Thyroid gland (tissue), 4 donors: ENCODE results near the gene PPIH. TPM values are rescaled to one million over a fixed set of nuclear protein-coding genes. Genes with fewer than 3 reads are reported as not detected.
A peak's percentile ranks its signal among the peaks of the same experiment; 100 is the strongest.

Experiments
- DNase-seq, 2 donors: peaks; one replicate each; pipeline ENCODE4 v3.0.0-alpha.2; 2019
- H3K27ac ChIP-seq, 3 donors: fragments of 200-600 bp; sonication (generic); 1 replicate in 2 of 3; 2 replicates in 1 of 3; pipeline ENCODE4 v1.5.1; 2016 to 2019; ENCODE audit warnings: mild to moderate bottlenecking in 1 of 3, moderate library complexity in 1 of 3
- H3K27me3 ChIP-seq: fragments of 200-600 bp; sonication (generic); one replicate; pipeline ENCODE4 v1.5.1; 2019
- H3K36me3 ChIP-seq, 2 donors: fragments of 200-600 bp; sonication (generic); one replicate each; pipeline ENCODE4 v1.5.1; 2016 to 2019
- H3K4me1 ChIP-seq, 2 donors: fragments of 200-600 bp; sonication (generic); one replicate each; pipeline ENCODE4 v1.5.1; 2017 to 2019
- H3K4me3 ChIP-seq, 3 donors: fragments of 200-600 bp; sonication (generic); replicated peaks in 1 of 3; 1 replicate in 2 of 3; 2 replicates in 1 of 3; pipeline ENCODE4 v1.5.1; 2016; ENCODE audit warnings: mild to moderate bottlenecking in 1 of 3
- H3K9me3 ChIP-seq: fragments of 200-600 bp; sonication (generic); one replicate; pipeline ENCODE4 v1.5.1; 2017
- POLR2A ChIP-seq, 2 donors: fragments of 450-650 bp; IDR thresholded peaks; one replicate each; pipeline ENCODE4 v1.6.1; 2017; ENCODE audit warnings: antibody characterized with exemption in 2 of 2, mild to moderate bottlenecking in 2 of 2, moderate library complexity in 1 of 2
- WGBS, 2 donors: methylation state at CpG; one replicate each; pipeline ENCODE4 v1.1.5; 2017; 5-methylcytosine and 5-hydroxymethylcytosine counted together
- intact Hi-C: fragments of 100-400 bp; cut with DNase I; formaldehyde crosslinking; loops from one replicate; pipeline ENCODE4 v1.15.1; 2023
- total RNA-seq, 4 donors: library from RNA; depleted of rRNA; stranded (reverse); fragments of >200 nt; gene quantifications; one replicate each; pipeline ENCODE4 v1.2.3, GENCODE V29; 2016
- TF ChIP-seq, protein P1 (sequence below), 6 experiments: fragments of 200-600 bp in 3 of 6; fragments of 450-650 bp in 3 of 6; sonication (generic) in 3 of 6; IDR thresholded peaks; one replicate each; pipeline ENCODE4 v1.5.1; 2016 to 2019; ENCODE audit warnings: antibody characterized with exemption in 6 of 6, mild to moderate bottlenecking in 2 of 6, inconsistent platforms in 1 of 6, moderate library complexity in 1 of 6

The PPIH gene
- total RNA-seq, 4 donors from 2014 or later: 26.4 to 45.9 (median 40.3) TPM

DNA sequence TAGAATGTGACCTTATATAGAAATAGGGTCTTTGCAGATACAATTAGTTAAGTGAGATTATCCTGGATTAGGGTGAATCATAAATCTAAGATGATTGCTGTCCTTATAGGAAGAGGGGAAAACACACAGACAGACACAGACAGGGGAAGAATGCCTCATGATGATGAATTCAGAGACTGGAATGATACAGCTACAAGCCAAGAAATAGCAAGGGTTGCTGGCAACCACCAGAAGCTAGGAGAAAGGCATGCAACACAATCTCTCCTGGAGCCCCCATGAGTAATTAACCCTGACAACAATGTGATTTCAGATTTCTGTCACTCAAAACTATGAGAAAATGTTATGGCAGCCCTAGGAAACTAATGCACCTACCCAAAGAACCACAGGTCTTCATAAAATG, 19.1 kb upstream of the PPIH start:
- intact Hi-C loops: no loop called here
- Histone ChIP-seq H3K36me3 (no peaks in the 10 kb centered on the region), H3K27me3 (no peaks in the 10 kb centered on the region), H3K27ac (no peak overlapping the region), H3K9me3 (no peaks in the 10 kb centered on the region), H3K4me1 (no peaks in the 10 kb centered on the region), H3K4me3 (no peak overlapping the region)
- TF ChIP-seq, protein P1, sequence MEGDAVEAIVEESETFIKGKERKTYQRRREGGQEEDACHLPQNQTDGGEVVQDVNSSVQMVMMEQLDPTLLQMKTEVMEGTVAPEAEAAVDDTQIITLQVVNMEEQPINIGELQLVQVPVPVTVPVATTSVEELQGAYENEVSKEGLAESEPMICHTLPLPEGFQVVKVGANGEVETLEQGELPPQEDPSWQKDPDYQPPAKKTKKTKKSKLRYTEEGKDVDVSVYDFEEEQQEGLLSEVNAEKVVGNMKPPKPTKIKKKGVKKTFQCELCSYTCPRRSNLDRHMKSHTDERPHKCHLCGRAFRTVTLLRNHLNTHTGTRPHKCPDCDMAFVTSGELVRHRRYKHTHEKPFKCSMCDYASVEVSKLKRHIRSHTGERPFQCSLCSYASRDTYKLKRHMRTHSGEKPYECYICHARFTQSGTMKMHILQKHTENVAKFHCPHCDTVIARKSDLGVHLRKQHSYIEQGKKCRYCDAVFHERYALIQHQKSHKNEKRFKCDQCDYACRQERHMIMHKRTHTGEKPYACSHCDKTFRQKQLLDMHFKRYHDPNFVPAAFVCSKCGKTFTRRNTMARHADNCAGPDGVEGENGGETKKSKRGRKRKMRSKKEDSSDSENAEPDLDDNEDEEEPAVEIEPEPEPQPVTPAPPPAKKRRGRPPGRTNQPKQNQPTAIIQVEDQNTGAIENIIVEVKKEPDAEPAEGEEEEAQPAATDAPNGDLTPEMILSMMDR (IDR thresholded peaks at IDR 0.05): no peak
- TF ChIP-seq POLR2A (IDR thresholded peaks at IDR 0.05): no peak
- no peak for DNase-seq

DNA sequence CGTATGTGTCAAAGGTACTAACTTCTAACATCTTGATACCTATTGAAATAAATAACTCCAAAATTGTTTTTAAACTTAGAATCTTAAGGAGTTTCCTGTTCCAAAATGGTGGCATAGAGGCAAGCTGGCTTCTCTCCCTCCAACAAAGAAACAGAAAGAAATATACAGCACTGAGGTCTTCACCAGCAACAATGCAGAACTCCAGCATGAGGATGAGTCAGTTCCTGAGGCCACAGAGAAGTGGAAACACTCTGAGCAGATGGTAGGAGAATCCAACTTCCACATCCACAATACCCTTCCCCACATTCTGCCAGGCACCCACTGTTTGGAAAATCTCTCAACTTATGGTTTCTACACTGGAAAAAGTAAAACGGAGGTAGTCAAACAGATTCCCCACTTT, 12.2 kb upstream of the PPIH start:
- Histone ChIP-seq H3K27ac (no peak overlapping the region), H3K4me1 (no peaks in the 10 kb centered on the region), H3K27me3 (no peaks in the 10 kb centered on the region), H3K36me3 (no peaks in the 10 kb centered on the region), H3K9me3 (no peaks in the 10 kb centered on the region), H3K4me3 (no peak overlapping the region)
- 89 to 91% methylated on average over 2 of the region's 2 CpGs for WGBS, 2 donors
- TF ChIP-seq, protein P1 (IDR thresholded peaks at IDR 0.05): no peak
- intact Hi-C loops: no loop called here
- no peak for DNase-seq

DNA sequence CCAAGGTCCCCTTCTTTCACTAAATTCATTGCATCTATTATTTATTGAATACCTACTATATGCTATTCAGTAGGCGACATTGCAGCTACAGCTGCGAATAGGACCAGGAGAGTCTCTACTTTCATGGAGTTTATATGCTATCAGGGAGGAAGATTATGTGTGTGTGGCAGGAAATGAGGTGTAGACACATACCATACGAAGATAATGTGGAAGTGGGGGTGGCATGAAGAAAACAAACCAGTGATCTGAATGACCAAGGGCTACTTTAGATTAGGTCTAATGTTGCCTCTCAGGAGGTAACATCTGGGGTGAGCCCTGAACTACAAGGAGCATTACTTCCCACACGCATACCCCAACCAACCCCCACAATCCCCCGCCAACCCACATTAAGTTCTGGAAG, 1.0 kb upstream of the PPIH start:
- intact Hi-C loops: no loop called here
- Histone ChIP-seq H3K27me3 (no peaks in the 10 kb centered on the region), H3K36me3 (no peaks in the 10 kb centered on the region), H3K9me3 (no peaks in the 10 kb centered on the region), H3K4me1 (peaks cover 11 to 12% of the 10 kb centered on the region in 2 donors), H3K27ac (peak overlapping the region; percentile 47 to 68 (median 64)), H3K4me3 (no peak overlapping the region)
- DNase-seq: no peak
- TF ChIP-seq, protein P1 (IDR thresholded peaks at IDR 0.05): no peak
- no peak for TF ChIP-seq POLR2A (IDR thresholded peaks at IDR 0.05)
- 89 to 90% methylated on average over 5 of the region's 5 CpGs for WGBS, 2 donors

DNA sequence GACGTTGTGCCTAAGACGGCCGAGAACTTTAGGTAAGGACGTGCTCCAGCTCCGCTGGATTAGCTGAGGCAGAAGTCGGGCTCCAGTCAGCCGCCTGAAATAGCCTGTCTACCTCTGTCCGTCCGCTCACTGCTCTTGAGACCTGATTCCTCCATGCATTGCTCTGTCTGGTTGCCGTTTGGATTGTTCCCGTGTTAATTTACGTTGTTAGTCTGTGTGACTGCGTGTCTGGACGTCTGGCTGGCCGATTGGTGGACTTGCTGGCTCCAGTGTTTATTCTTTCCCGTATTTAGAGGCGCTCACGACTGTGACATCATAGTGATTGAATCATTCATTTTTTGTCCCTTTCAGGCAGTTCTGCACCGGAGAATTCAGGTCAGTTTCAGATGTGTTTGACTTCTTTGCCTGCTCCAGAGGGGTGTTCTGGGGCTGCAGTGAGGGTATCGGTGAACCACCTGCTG, 684 bp downstream of the PPIH start:
- intact Hi-C loops: no loop called here
- Histone ChIP-seq H3K4me3 (peak overlapping the region; percentile 62 to 81 (median 79)), H3K27ac (no peak overlapping the region), H3K27me3 (no peaks in the 10 kb centered on the region), H3K4me1 (peaks cover 11 to 12% of the 10 kb centered on the region in 2 donors), H3K9me3 (no peaks in the 10 kb centered on the region), H3K36me3 (no peaks in the 10 kb centered on the region)
- DNase-seq: no peak
- 8 to 9% methylated on average over 16 to 20 of the region's 20 CpGs for WGBS, 2 donors
- TF ChIP-seq POLR2A (IDR thresholded peaks at IDR 0.05): no peak
- TF ChIP-seq, protein P1 (IDR thresholded peaks at IDR 0.05): no peak

DNA sequence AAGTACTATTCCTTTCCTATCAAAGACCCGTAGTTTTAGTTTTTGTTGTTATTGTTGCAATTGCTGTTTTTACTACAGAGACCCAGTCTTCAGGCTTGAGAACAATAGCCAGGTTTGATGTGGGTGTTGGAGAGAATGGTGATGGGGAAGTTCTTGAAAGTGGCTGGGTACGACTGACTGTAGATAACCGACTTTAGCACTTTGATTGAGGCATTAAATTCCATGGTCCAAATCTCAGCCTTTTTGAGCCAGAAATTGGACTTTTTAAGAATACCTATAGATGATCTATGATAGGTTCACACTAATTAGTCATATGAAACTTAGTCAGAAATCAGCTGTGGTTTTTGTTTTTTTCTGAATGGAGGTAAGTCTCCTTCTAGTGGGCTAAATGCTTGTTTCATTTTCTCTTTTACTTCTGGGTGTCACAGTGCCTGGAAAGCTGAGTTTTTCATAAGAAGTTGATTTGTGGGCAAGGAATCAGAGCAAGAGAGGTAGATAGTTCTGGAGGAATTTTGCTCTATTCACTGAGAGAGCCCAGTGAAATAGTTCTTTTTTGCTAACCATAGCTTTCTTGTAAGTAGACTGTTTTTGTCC, 2.8 kb downstream of the PPIH start:
- Histone ChIP-seq H3K4me1 (peaks cover 11 to 12% of the 10 kb centered on the region in 2 donors), H3K4me3 (no peak overlapping the region), H3K36me3 (peaks cover 12 to 18% of the 10 kb centered on the region in 2 donors), H3K9me3 (no peaks in the 10 kb centered on the region), H3K27ac (no peak overlapping the region), H3K27me3 (no peaks in the 10 kb centered on the region)
- DNase-seq: no peak
- 76 to 86% methylated on average over 3 of the region's 3 CpGs for WGBS, 2 donors
- no peak for TF ChIP-seq POLR2A (IDR thresholded peaks at IDR 0.05)
- TF ChIP-seq, protein P1 (IDR thresholded peaks at IDR 0.05): no peak
- intact Hi-C loops: loop anchor here (5.0 kb wide), 1 partner anchor 36 kb away; no protein-coding TSS in a partner anchor
